HG02642 (cell line): ENCODE measurements around the gene TOB2.

Source experiments
- ATAC-seq: cut with Tn5 transposase; IDR thresholded peaks from one replicate; pipeline ENCODE4 v1.9.1; 2021; ENCODE audit warnings: mild to moderate bottlenecking; ENCODE audit not compliant: unreplicated experiment, poor library complexity

TOB2 gene

GRCh38 chr22:41395531-41396240 lies 50.9 kb downstream of the TOB2 start:
- no peak for ATAC-seq

- ATAC-seq: no peak
Observed at GRCh38 chr22:41394012-41394356, 52.6 kb downstream of the TOB2 start.

GRCh38 chr22:41387341-41387740 lies 59.3 kb downstream of the TOB2 start:
- ATAC-seq: no peak

- no peak for ATAC-seq
Observed at GRCh38 chr22:41384128-41384527, 62.5 kb downstream of the TOB2 start.
